DMS 273 treated with DMSO at 0.1 percent for 48 hours (cell line): Measurements from ENCODE around the gene PSEN2.
A peak's percentile ranks its signal among the peaks of the same experiment; 100 is the strongest.
"Not testable (repeated sequence)": the region's sequence is repeated elsewhere in the genome, so short reads cannot be mapped to it uniquely, and the experiment has no call there.

Source experiments
- DNase-seq: peaks from one replicate; lab custom pipeline; 2025; lab: John Stamatoyannopoulos, UW

PSEN2 gene

GRCh38 chr1:226870401-226871279 lies at the start of gene PSEN2:
TSS of gene PSEN2 (plus strand) at chr1:226870616. CDS start at chr1:226881908, 11,292 bp downstream.
- DNase-seq = no peak

GRCh38 chr1:226820941-226821718 lies 49.3 kb upstream of the PSEN2 start:
- peak; percentile 63 for DNase-seq

- no peak for DNase-seq
Observed at GRCh38 chr1:226821719-226822085, 48.7 kb upstream of the PSEN2 start.

GRCh38 chr1:226823643-226824042 lies 46.8 kb upstream of the PSEN2 start:
- no peak for DNase-seq

GRCh38 chr1:226825037-226825745 lies 45.2 kb upstream of the PSEN2 start:
- no peak for DNase-seq

- no peak for DNase-seq
Observed at GRCh38 chr1:226825746-226826100, 44.7 kb upstream of the PSEN2 start.

- DNase-seq = no peak
Observed at GRCh38 chr1:226826479-226827261, 43.7 kb upstream of the PSEN2 start.

GRCh38 chr1:226827458-226827857 lies 43.0 kb upstream of the PSEN2 start:
- no peak for DNase-seq

- peak; percentile 67 for DNase-seq
Observed at GRCh38 chr1:226827968-226828513, 42.4 kb upstream of the PSEN2 start.

GRCh38 chr1:226829105-226829504 lies 41.3 kb upstream of the PSEN2 start:
- DNase-seq = no peak

GRCh38 chr1:226831953-226832352 lies 38.5 kb upstream of the PSEN2 start:
- no peak for DNase-seq

GRCh38 chr1:226832613-226833012 lies 37.8 kb upstream of the PSEN2 start:
- no peak for DNase-seq

- not testable (repeated sequence) for DNase-seq
Observed at GRCh38 chr1:226834179-226834578, 36.2 kb upstream of the PSEN2 start.

- DNase-seq = not testable (repeated sequence)
Observed at GRCh38 chr1:226835396-226835795, 35.0 kb upstream of the PSEN2 start.

- DNase-seq = not testable (repeated sequence)
Observed at GRCh38 chr1:226837966-226838365, 32.5 kb upstream of the PSEN2 start.

- no peak for DNase-seq
Observed at GRCh38 chr1:226838456-226838855, 32.0 kb upstream of the PSEN2 start.

GRCh38 chr1:226845624-226846023 lies 24.8 kb upstream of the PSEN2 start:
- DNase-seq = no peak

- no peak for DNase-seq
Observed at GRCh38 chr1:226846786-226847185, 23.6 kb upstream of the PSEN2 start.

- DNase-seq = not testable (repeated sequence)
Observed at GRCh38 chr1:226854548-226854947, 15.9 kb upstream of the PSEN2 start.

GRCh38 chr1:226862890-226863289 lies 7.5 kb upstream of the PSEN2 start:
- DNase-seq = no peak

GRCh38 chr1:226863446-226863845 lies 7.0 kb upstream of the PSEN2 start:
- DNase-seq = no peak
